Cerebellar nuclear complex (tissue), 1 donor: ENCODE data around the gene EIF5A.
A peak's percentile ranks its signal among the peaks of the same experiment; 100 is the strongest.

Experiments used
- DNase-seq, 2 experiments: peaks; one replicate each; lab custom pipeline; 2025; lab: John Stamatoyannopoulos, UW

EIF5A gene

DNA sequence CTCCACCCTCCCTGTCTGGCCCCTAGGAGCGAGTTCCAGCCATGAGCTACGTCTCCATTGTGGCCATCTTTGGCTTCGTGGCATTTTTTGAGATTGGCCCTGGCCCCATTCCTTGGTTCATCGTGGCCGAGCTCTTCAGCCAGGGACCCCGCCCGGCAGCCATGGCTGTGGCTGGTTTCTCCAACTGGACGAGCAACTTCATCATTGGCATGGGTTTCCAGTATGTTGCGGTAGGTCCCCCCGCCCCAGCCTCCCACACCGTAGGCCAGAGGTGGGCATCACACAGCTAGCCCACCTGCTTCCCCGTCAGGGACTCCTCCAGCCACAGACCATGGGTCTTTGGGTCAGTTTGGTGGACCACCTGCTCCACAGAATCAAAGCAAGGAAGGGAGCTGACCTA is 21.7 kb upstream of the EIF5A start:
- no peak for DNase-seq

DNA sequence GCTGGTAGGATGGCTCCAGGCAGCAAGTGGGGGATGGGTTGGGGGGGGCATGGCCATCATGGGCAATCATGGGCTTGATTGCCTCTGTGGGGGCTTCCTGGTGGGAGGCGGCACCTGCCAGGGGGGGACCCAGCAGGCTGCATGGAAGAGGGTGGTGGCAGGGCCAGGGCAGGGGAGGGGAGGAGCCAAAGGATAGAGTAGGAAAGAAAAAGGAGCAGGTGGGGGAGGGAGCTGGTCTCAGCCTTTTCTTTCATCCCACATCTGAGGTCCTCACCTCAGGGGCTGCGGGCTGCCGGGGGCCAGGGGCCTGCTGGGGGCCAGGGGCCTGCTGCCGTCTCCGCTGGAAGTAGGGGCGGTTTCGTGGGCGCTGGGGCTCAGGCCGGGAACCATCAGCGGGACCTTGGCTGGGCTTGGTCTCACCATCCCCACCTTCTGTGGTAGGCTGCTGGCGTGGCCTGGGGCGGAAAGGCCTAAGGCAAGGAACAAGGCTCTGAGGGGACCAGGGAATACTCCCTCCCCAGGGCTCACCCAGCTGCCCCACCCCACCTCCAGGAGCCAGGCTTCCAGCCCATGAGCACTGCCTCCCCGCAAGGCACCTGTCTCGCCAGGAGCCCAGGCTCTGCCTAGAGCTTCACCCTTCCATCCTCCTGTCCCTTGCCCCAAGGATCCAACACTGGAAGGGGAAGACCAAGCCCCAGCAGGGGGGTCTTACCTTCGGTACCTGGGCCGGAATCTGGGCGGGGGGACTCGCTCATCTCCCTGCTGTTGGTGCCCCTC is 18.0 kb upstream of the EIF5A start:
- DNase-seq = no peak

DNA sequence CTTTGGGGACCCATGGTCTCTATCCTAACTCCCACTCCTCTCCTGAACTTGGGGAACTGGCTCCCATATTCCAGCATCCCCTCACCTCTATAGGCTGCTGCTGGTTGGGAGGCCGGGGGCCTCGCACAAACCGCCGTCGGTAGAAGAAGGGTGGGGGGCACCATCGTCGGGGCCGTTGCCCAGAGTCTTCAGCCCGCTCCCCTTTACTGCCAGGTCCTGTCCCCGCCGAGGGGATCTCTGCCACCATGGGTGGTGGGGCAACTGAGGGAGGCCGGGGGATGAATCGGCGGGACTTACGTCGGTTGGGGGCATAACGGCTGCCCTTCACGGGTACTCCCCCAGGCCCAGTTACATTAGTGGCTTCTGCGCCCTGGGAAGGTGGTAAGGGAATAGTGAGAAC is 17.3 kb upstream of the EIF5A start:
- DNase-seq = no peak

DNA sequence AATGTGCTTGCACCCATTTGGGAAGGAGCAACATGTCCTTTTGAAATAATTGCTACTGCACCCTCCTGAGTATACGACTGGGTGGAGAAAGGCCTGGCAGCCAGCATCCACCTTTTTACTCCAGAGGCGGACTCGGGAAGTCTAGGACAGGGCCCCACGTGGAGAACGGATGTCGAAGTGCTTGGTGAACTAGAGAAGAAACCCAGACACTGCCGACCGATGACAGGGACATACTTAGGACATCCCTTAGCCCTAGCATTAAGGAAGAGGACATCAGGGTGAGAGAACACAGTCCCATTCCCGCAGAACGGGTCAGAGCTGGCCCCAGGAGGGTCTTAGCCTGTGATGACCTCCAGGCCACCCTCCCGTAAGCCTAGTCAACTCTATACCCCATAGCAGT is 16.7 kb upstream of the EIF5A start:
- DNase-seq = no peak

DNA sequence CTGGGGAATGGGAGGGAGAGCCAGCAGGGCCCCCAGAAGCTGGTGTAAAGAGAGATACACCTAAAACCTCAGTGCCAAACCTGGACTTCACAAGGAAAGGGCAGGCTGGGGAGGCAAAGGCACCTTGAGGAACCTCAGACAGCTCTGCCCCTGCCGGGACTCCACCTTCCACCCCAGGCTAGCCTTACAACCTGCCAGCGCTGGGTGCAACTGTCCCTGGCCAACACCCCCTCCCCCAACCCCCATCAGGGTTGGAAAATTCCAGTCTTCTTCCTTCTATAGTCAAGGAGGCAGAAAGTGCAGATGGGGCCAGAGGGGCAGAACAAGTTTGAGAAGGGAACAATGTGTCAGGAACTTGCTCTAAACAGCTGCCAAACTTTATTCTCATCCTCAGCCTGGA is 15.2 kb upstream of the EIF5A start:
- DNase-seq = no peak

DNA sequence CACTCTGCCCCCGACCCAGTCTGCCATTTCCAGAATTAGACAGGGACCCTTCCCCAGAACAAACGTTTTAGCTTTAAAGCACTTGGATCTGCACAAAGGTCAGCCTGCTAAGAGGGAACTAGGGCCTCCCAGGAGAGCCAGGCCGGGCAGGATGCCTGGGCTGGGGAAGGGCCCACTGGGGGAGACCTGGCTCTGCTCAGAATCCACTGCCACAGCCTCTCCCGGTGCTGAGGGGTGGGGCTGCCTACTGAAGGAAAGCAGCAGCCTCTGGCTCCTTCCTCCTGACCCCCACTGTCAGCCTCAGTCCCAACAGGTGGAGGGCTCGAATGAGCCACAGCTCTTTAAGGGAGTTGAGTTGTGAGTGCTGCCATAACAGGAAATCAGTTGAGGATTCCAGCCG is 14.7 kb upstream of the EIF5A start:
- no peak for DNase-seq

DNA sequence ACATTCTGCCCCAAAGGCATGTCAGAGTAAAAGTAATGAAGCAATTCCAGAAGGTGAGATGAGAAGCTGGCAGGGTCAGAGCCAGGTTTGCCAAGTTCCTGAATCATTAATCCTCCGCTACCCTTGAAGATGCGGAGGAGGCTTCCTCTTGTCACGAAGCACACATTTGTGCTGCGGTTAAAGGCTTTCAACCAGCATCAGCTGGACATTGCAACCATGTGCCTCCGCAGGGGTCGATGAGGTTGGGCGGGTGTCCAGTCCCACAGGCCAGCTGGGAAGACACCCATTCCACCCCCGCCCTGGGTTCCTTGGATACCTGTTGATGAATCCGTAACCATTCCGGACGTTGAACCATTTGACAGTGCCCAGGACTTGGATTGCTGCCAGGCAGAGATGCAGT is 14.3 kb upstream of the EIF5A start:
- DNase-seq = no peak

DNA sequence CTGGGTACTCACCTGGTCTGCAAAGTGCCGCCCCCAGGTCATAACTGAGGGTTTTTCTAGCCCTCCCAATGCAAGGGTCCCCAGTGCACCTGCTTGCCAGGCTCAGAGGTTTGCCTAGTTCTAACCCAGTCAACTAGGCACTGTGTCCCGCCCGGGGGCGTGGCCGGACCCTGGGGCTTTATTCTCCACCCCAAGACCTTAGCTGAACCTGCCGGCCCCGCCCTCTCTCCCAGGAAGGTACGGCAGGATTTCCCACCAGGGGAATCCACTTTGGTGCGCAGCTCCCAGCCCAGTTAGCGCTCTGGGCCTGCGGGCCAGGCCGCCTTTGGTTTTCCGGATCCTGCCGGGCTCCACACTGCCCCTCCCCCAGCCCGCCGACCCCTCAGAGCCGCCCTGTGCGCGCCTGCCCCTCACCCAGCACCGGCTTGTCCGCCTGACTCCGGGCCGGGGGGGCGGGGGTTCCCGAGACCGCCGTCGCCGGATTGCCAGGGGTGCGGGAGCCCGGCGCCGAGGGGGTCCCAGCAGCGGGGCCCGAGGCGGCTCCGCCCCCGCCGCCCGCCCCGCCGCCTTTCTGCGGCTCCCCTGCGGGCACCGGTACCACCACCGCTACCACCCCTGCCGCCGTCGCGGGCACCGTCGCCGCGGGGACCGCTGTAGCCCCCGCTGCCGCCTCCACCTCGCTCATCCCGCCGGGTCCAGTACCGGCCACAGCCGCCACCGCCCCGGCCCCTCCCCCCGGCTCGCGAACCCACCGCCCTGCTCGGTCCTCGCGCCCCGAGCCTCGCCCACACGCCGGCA is 13.4 kb upstream of the EIF5A start:
- DNase-seq = no peak

DNA sequence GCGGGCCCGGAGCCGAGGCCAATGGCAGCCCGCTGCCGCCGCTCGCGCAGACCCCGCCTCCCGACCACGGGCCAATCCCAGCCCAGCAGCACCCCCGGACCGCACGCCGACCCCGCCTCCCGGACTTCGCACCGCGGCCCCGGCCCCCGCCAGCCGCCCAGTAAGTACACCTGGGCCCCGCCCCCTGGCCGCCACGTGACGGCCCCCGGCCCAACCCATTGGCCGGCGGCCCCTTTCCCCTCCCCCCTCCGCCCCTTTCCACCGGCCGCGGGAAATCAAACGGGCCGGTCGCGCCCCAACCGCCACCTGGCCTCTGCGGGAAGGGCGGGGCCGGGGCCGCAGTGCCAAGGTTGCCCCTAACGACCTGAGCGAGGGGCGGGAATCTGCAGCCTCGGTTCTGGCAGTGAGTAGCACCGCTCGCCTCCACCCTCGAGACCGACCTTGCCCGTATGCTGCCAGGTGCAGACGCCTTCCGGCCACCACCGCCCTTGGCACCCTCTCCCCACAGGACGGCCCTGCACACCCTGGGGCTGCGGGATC is 12.7 kb upstream of the EIF5A start, which contains the start of gene YBX2:
YBX2 (minus strand) TSS at position 26 of the 540 bp plus-strand sequence. CDS start 139 bp downstream, outside the sequence.
- no peak for DNase-seq

DNA sequence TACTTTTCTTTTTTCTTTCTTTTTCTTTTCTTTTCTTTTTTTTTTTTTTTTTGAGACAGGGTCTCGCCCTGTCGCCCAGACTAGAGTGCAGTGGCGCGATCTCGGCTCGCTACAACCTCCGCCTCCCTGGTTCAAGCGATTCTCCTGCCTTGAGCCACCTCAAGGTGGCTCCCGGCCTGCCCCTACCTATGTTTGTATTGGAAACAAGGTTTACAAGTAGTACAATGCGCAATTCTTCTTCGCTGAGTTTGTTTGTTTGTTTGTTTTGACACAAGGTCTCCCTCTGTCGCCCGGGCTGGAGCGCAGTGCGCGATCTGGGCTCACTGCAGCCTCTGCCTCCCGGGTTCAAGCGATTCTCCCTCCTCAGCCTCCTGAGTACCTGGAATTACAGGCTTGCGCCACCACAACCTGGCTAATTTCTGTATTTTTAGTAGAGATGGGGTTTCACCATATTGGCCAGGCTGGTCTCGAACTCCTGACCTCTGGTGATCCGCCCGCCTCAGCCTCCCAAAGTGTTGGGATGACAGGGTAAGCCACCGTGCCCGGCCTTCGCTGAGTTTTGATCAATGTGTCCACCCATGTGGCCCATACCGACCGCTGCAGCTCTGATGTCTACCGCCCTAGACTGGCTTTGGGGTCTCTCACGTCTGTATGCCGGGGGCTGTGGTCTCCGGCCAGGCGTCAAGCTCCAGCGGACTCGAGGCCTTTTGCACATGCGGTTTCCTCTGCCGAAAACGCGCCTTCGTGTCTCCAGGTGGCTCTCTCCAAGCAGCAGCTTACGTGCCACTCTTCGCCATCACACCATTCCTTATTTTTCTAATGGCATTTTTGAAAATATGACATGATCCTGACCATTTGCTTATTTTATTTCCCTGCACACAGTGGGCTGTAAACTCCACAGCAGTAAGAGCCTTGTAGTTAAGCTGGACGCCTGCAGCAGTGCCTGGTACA is 11.9 kb upstream of the EIF5A start:
- DNase-seq = no peak

DNA sequence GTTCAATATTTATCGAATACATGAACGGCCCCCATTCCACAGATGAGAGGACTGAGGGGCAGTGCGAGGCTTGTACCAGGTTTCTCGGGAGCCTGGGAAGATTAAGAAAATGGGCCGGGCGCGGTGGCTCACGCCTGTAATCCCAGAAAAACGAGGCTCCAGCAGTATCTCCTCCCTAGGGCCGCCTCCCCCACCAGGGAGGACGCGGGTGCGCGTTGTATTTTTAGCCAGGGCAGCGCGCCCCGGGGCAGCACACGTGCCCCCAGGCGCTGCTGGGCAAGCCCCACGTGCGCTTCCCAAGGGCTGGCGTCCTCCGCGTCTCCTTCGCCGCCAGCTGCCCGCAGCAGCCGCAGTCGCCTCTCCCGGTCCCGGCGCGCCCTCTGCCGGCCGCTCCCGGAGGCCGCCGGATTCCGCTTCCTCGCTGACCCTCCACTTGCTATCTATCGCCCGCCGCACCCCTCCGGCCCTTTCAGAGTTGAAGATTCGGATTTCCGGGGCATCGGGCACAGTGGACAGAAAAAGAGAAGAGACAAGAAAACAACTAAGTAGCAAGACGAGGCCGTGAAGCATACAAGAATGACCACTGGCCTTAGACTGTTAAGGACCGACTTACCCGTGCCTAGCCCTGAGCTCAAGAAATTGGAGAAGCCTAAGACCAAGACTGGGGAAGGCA is 11.1 kb upstream of the EIF5A start:
- peak in 1 of 2 experiments; percentile 16 for DNase-seq

DNA sequence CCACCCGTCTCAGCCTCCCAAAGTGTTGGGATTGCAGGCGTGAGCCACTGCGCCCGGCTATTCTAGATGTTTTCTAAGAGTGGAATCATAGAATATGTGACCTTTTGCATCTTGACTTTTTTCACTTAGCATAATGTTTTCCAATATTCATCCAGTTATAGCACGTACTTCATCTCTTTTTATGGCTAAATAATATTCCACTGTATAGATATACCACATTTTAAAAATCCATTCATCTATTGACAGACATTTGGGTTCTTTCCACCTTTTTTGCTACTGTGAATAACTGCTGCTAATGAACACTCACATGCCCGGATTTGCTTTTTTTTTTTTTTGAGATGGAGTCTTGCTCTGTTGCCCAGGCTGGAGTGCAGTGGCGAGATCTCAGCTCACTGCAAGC is 3.2 kb upstream of the EIF5A start:
- DNase-seq = no peak

DNA sequence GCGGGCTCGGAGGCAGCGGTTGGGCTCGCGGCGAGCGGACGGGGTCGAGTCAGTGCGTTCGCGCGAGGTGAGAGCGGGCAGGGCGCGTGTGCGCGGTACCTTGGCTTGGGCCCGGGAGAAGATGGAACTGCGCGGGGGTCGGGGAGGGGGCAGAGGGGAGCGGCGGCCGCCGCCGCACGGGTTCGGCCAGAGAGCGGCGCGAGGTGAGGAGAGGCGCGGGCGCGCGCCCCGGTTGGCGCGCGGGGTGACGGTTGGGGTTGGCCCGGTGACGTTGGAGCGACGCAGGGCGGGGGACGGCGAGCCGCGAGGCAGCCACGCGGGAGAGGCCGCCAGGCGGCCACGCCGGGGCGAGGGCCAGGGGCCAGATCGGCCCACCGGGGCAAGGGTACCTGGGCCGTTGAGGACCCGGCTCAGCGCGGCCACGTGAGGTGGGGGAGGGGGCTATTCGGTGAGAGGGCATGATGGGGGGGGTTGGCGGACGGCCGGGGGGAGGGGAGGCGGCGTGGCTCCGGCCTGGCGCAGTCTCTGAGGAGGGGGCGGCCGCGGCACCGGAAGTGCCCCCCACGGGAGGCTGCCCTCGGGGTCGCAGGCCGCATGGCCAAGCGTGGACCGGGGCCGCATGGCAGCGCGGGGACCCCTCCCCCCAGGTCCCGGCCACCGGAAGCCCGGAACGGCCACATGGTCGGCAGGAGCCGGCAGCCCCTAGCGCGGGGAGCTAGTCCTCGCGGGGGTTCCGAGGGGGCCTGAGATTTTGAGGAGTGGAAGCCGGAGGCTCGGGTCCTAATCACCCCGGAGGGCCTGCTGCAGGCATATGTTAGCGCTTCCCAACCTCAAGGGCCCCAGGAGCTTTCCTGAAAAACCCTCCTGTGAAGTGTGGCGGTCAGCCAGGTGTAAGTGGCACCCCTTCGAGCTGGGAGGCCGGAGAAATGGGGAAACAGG is 527 bp downstream of the EIF5A start:
- DNase-seq = no peak

DNA sequence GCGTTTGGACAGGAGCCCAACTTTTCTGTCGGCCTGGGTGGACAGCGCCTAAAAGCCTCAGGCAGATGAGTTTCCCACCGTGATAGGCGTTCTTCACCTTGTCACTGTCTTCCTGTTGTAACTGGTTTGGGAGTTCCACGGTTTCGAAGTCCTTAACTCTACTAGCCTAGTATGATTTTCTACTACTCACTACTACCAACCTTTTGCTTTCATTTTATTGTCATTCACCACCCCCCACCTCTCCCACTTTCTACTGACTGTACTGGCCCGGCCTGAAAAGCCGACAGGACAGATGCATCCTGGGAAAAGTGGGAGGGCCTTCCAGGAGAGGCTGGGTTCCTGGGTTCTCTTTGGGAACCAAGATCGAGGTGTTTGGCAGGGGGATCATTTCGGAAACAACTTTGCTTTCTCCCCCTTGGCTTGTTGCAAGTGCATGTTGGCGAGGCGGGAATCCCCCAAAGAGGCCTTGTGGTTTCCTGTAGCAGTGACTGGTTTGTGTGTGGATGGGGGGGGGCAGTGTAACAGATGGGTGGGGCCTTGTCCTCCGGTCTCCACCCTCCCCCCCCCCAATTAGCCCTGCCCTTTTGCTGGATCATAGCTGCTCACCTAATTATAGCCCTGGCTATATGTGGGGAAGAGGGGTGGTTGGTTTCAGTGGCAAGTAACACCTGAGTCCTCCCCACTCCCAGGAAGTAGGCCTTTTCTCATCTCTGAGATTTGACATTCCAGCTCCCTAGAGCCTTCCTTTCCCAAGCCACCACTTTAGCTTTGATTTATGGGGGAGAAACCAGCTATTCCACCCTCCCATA is 1.4 kb downstream of the EIF5A start:
- DNase-seq = no peak

DNA sequence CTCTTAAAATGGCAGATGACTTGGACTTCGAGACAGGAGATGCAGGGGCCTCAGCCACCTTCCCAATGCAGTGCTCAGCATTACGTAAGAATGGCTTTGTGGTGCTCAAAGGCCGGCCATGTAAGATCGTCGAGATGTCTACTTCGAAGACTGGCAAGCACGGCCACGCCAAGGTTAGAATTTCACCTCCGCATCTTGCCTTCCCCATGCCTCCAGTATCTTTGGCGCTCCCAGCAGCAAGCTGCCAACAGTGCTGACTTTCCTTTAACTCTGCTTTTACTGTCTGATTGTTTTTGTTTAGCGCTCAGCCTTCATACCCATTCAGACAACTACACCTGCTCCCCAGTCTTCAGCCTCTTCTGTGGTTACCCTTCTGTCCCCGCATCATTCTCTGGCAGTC is 2.2 kb downstream of the EIF5A start:
- no peak for DNase-seq

DNA sequence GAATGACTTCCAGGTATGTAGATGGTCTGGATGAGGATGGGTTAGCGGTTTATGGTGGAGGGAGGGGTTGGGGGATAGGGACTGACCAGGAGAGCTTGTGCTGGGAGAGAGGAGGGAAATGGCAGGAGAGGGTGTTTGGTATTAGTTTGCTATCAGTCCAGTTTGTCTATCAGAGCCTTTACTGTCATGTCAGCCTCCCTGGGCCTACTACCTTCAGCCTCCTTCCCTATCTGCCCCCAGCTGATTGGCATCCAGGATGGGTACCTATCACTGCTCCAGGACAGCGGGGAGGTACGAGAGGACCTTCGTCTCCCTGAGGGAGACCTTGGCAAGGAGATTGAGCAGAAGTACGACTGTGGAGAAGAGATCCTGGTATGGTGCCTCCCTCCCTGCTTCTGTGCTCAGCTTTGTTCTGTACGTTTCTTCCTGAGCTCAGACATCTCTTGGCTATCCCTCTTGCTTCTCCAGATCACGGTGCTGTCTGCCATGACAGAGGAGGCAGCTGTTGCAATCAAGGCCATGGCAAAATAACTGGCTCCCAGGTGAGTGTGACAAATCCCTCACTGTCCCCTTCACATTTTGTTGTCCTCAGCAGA is 3.8 kb downstream of the EIF5A start:
- no peak for DNase-seq

DNA sequence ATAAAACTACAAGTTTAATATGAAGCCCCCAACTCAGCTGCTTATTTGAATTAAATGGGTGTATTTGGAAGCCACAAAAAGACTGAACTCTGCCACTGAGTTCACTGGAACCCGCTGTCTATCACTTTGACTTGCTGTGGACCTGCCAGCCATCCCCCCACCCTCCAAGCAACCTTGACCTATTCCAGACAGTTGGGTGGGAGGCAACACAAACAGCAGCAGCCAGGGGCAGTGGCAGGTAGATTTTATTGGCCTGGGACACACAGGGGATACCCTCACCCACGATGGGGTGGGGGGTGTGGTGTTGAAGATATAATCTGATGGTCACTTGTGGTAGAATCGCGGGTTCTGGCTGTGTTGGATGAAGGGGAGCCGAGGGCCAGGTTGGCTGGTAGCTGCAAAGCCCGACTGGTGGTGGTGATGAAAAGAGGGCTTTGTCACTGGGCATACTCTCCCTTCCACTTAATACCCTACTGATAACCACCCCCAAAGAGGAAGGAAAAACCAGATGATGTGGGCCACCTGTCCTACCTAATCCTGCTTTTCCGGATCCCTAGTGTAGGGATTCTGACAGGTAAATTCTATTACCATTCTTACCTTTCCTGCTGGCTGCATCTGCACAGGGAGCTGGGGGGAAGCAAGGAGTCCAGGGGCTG is 5.1 kb downstream of the EIF5A start:
- no peak for DNase-seq

DNA sequence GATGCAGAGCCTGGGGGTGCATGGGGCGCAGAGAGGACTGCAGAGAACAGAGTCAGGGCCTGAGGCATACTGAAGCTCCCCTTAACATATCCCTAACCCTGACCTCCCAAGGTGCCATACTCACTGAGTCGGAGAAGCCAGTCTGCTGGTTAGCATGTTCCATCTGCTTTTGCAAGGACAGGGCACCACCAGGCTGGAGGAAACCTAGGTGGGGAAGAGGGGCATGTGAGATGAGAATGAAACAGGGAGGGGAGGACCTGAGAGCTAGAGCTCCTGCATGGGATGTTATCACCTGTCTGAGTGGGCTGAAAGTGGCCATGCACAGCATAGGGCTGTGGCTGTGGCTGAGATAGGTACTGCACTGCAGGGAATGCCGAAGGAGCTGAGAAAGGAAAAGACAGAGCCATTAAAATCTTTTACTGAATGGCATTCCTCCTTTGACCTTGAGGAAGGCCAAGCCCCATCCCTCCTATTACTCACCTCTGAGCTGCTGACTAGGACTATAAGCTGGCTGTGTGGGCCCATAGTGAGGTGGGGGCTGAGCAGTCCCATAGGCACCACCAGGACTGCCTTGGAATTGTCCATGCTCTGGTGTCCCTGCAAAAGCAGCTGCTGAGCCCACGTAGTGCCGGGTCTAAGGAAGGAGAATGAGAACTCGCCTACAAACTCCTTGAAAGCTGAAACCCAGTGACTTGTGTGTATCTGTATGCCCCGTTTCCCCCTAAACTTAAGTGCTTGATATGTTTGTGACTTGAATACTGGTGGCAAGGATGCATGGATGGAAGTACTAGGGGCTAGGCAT is 5.9 kb downstream of the EIF5A start:
- no peak for DNase-seq
